Ectodermal cell (in vitro differentiated cells): Measurements from ENCODE around the gene CACNA2D3.

Experiments used
- H3K27ac ChIP-seq: 2 replicates; pipeline ENCODE4 v1.7.0; 2013; ENCODE audit warnings: mild to moderate bottlenecking, low read depth, low read length; ENCODE audit not compliant: insufficient read depth, poor library complexity, severe bottlenecking
- H3K27me3 ChIP-seq: 2 replicates; pipeline ENCODE4 v1.7.0; 2013; ENCODE audit warnings: mild to moderate bottlenecking, low read length; ENCODE audit not compliant: insufficient read depth, control insufficient read depth, poor library complexity, severe bottlenecking
- H3K36me3 ChIP-seq: one replicate; pipeline ENCODE4 v1.7.0; 2013; ENCODE audit warnings: low read length; ENCODE audit not compliant: control insufficient read depth, insufficient read depth
- H3K4me1 ChIP-seq: one replicate; pipeline ENCODE4 v1.7.0; 2013; ENCODE audit warnings: low read length; ENCODE audit not compliant: control insufficient read depth, insufficient read depth
- H3K4me3 ChIP-seq: 2 replicates; pipeline ENCODE4 v1.7.0; 2013; ENCODE audit warnings: low read depth, low read length, control low read depth; ENCODE audit not compliant: insufficient read depth
- H3K9me3 ChIP-seq: 2 replicates; pipeline ENCODE4 v1.7.0; 2013; ENCODE audit warnings: mild to moderate bottlenecking, low read length, moderate library complexity; ENCODE audit not compliant: control insufficient read depth
- WGBS, 2 experiments: methylation state at CpG; one replicate each; pipeline ENCODE4 v1.1.7; 2013; ENCODE audit warnings: missing lambda C conversion rate in 2 of 2; 5-methylcytosine and 5-hydroxymethylcytosine counted together

CACNA2D3 gene

GRCh38 chr3:54168451-54168850, 46.1 kb downstream of the CACNA2D3 start:
- H3K27ac ChIP-seq, result no peak overlapping the region
- H3K27me3 ChIP-seq, result no peaks in the 10 kb centered on the region
- H3K9me3 ChIP-seq, result no peaks in the 10 kb centered on the region
- H3K4me1 ChIP-seq, result no peaks in the 10 kb centered on the region
- no peak overlapping the region for H3K4me3 ChIP-seq
- H3K36me3 ChIP-seq, result no peaks in the 10 kb centered on the region
- WGBS, 2 experiments, result 60 to 64% methylated on average over 1 of the region's 1 CpG

GRCh38 chr3:54169524-54169923, 47.2 kb downstream of the CACNA2D3 start:
- no peaks in the 10 kb centered on the region for H3K4me1 ChIP-seq
- H3K36me3 ChIP-seq, result no peaks in the 10 kb centered on the region
- no peak overlapping the region for H3K4me3 ChIP-seq
- H3K27me3 ChIP-seq, result no peaks in the 10 kb centered on the region
- 91 to 96% methylated on average over 7 of the region's 7 CpGs for WGBS, 2 experiments
- H3K27ac ChIP-seq, result no peak overlapping the region
- no peaks in the 10 kb centered on the region for H3K9me3 ChIP-seq

- H3K27ac ChIP-seq, result no peak overlapping the region
- H3K27me3 ChIP-seq, result no peaks in the 10 kb centered on the region
- WGBS, 2 experiments, result 95 to 96% methylated on average over 1 of the region's 1 CpG
- H3K36me3 ChIP-seq, result no peaks in the 10 kb centered on the region
- H3K9me3 ChIP-seq, result no peaks in the 10 kb centered on the region
- H3K4me3 ChIP-seq, result no peak overlapping the region
- H3K4me1 ChIP-seq, result no peaks in the 10 kb centered on the region
These were observed 49.2 kb downstream of the CACNA2D3 start for GRCh38 chr3:54171509-54171908.

GRCh38 chr3:54171951-54172350, 49.6 kb downstream of the CACNA2D3 start:
- Histone ChIP-seq H3K9me3 (no peaks in the 10 kb centered on the region), H3K4me3 (no peak overlapping the region), H3K27me3 (no peaks in the 10 kb centered on the region), H3K27ac (no peak overlapping the region), H3K36me3 (no peaks in the 10 kb centered on the region), H3K4me1 (no peaks in the 10 kb centered on the region)
- 93 to 96% methylated on average over 10 of the region's 10 CpGs for WGBS, 2 experiments

GRCh38 chr3:54173371-54173770, 51.0 kb downstream of the CACNA2D3 start:
- no peak overlapping the region for H3K4me3 ChIP-seq
- WGBS, 2 experiments, result 91% methylated on average over 3 of the region's 3 CpGs
- H3K9me3 ChIP-seq, result no peaks in the 10 kb centered on the region
- H3K27me3 ChIP-seq, result no peaks in the 10 kb centered on the region
- no peaks in the 10 kb centered on the region for H3K36me3 ChIP-seq
- H3K4me1 ChIP-seq, result no peaks in the 10 kb centered on the region
- no peak overlapping the region for H3K27ac ChIP-seq

GRCh38 chr3:54176106-54176505, 53.8 kb downstream of the CACNA2D3 start:
- no peak overlapping the region for H3K4me3 ChIP-seq
- H3K36me3 ChIP-seq, result no peaks in the 10 kb centered on the region
- WGBS, 2 experiments, result 95% methylated on average over 3 of the region's 3 CpGs
- H3K27ac ChIP-seq, result no peak overlapping the region
- no peaks in the 10 kb centered on the region for H3K9me3 ChIP-seq
- H3K4me1 ChIP-seq, result no peaks in the 10 kb centered on the region
- no peaks in the 10 kb centered on the region for H3K27me3 ChIP-seq

GRCh38 chr3:54177816-54178215, 55.5 kb downstream of the CACNA2D3 start:
- Histone ChIP-seq H3K4me3 (no peak overlapping the region), H3K4me1 (no peaks in the 10 kb centered on the region), H3K27ac (no peak overlapping the region), H3K27me3 (no peaks in the 10 kb centered on the region), H3K36me3 (no peaks in the 10 kb centered on the region), H3K9me3 (no peaks in the 10 kb centered on the region)
- 85 to 100% methylated on average over 2 to 3 of the region's 3 CpGs for WGBS, 2 experiments

- H3K27me3 ChIP-seq, result no peaks in the 10 kb centered on the region
- WGBS, 2 experiments, result 96% methylated on average over 5 of the region's 5 CpGs
- no peak overlapping the region for H3K4me3 ChIP-seq
- H3K9me3 ChIP-seq, result no peaks in the 10 kb centered on the region
- H3K36me3 ChIP-seq, result no peaks in the 10 kb centered on the region
- H3K27ac ChIP-seq, result no peak overlapping the region
- H3K4me1 ChIP-seq, result no peaks in the 10 kb centered on the region
These were observed 56.0 kb downstream of the CACNA2D3 start for GRCh38 chr3:54178376-54178775.

GRCh38 chr3:54180921-54181320, 58.6 kb downstream of the CACNA2D3 start:
- H3K36me3 ChIP-seq, result no peaks in the 10 kb centered on the region
- H3K9me3 ChIP-seq, result no peaks in the 10 kb centered on the region
- no peaks in the 10 kb centered on the region for H3K4me1 ChIP-seq
- H3K27me3 ChIP-seq, result no peaks in the 10 kb centered on the region
- no peak overlapping the region for H3K27ac ChIP-seq
- no peak overlapping the region for H3K4me3 ChIP-seq

GRCh38 chr3:54182242-54182641, 59.9 kb downstream of the CACNA2D3 start:
- Histone ChIP-seq H3K27me3 (no peaks in the 10 kb centered on the region), H3K4me1 (no peaks in the 10 kb centered on the region), H3K4me3 (no peak overlapping the region), H3K9me3 (no peaks in the 10 kb centered on the region), H3K36me3 (no peaks in the 10 kb centered on the region), H3K27ac (no peak overlapping the region)
- 91 to 95% methylated on average over 4 of the region's 4 CpGs for WGBS, 2 experiments

GRCh38 chr3:54185740-54186139, 63.4 kb downstream of the CACNA2D3 start:
- Histone ChIP-seq H3K36me3 (no peaks in the 10 kb centered on the region), H3K4me3 (no peak overlapping the region), H3K4me1 (no peaks in the 10 kb centered on the region), H3K27ac (no peak overlapping the region), H3K9me3 (no peaks in the 10 kb centered on the region), H3K27me3 (no peaks in the 10 kb centered on the region)
